ENCODE data around the gene PSMC3.

- TF ChIP-seq POLR2A (IDR thresholded peaks at IDR 0.05; ENCODE audit: low read length) (no peak), GATA1 (IDR thresholded peaks at IDR 0.05; ENCODE audit: low read depth, low read length) (no peak)
Measured at GRCh38 chr11:47425611-47426010, 628 bp downstream of the PSMC3 start.
